Hematopoietic multipotent progenitor cell treated with erythropoietin and hydrocortisone succinate and interleukin-3 and kit ligand, for 15 days (in vitro differentiated cells): ENCODE results near the gene LRRC41.
"Not testable (repeated sequence)": the region's sequence is repeated elsewhere in the genome, so short reads cannot be mapped to it uniquely, and the experiment has no call there.

Source experiments
- DNase-seq: peaks from one replicate; pipeline ENCODE4 v3.0.0-alpha.2; 2015; ENCODE audit warnings: low spot score

The LRRC41 gene

GRCh38 chr1:46303038-46303871 is at the start of gene LRRC41, which contains the start of gene UQCRH:
Gene LRRC41 (minus strand): TSS chr1:46303616. CDS start chr1:46303322, 294 bp downstream.
Gene UQCRH (plus strand): TSS chr1:46303698. CDS start chr1:46303767, 69 bp downstream.
- DNase-seq, result peak; percentile 95

GRCh38 chr1:46352363-46352762 is 48.9 kb upstream of the LRRC41 start:
- DNase-seq, result no peak

- no peak for DNase-seq
Observed at GRCh38 chr1:46345281-46345680, 41.9 kb upstream of the LRRC41 start.

GRCh38 chr1:46344481-46344880 is 41.1 kb upstream of the LRRC41 start:
- no peak for DNase-seq

GRCh38 chr1:46343705-46344104 is 40.3 kb upstream of the LRRC41 start:
- DNase-seq, result no peak

- DNase-seq, result no peak
Observed at GRCh38 chr1:46343351-46343695, 39.9 kb upstream of the LRRC41 start.

GRCh38 chr1:46342677-46343350 is 39.4 kb upstream of the LRRC41 start:
- DNase-seq, result no peak

- no peak for DNase-seq
Observed at GRCh38 chr1:46342084-46342656, 38.8 kb upstream of the LRRC41 start.

GRCh38 chr1:46341222-46342083 is 38.0 kb upstream of the LRRC41 start:
- DNase-seq, result no peak

GRCh38 chr1:46340404-46341221 is 37.2 kb upstream of the LRRC41 start, which contains the start of gene NSUN4:
Gene NSUN4 (plus strand): TSS chr1:46340807. CDS start chr1:46340827, 20 bp downstream.
- DNase-seq, result peak; percentile 84

- not testable (repeated sequence) for DNase-seq
Observed at GRCh38 chr1:46337409-46337808, 34.0 kb upstream of the LRRC41 start.

- no peak for DNase-seq
Observed at GRCh38 chr1:46335081-46335480, 31.7 kb upstream of the LRRC41 start.

GRCh38 chr1:46334030-46334384 is 30.6 kb upstream of the LRRC41 start:
- no peak for DNase-seq

GRCh38 chr1:46333300-46334029 is 30.0 kb upstream of the LRRC41 start:
- DNase-seq, result peak; percentile 22

GRCh38 chr1:46331786-46332540 is 28.5 kb upstream of the LRRC41 start:
- not testable (repeated sequence) for DNase-seq

GRCh38 chr1:46330381-46330780 is 27.0 kb upstream of the LRRC41 start:
- DNase-seq, result not testable (repeated sequence)

GRCh38 chr1:46329807-46330206 is 26.4 kb upstream of the LRRC41 start:
- not testable (repeated sequence) for DNase-seq

GRCh38 chr1:46328182-46328581 is 24.8 kb upstream of the LRRC41 start:
- DNase-seq, result not testable (repeated sequence)

- not testable (repeated sequence) for DNase-seq
Observed at GRCh38 chr1:46325285-46326076, 22.1 kb upstream of the LRRC41 start.
